SHP77 (cell line): ENCODE results near the gene XIRP2.

Experiments used
- DNase-seq, 2 experiments: peaks; one replicate each; lab custom pipeline; 2025; lab: John Stamatoyannopoulos, UW

Gene XIRP2

GRCh38 chr2:166888180-166888579 lies at the start of gene XIRP2:
TSS of gene XIRP2 (plus strand) at chr2:166888480. CDS start at chr2:166903483, 15,003 bp downstream.
- no peak for DNase-seq

GRCh38 chr2:166841152-166841551 lies 47.1 kb upstream of the XIRP2 start:
- DNase-seq: no peak

- DNase-seq: no peak
Measured at GRCh38 chr2:166841679-166842078, 46.6 kb upstream of the XIRP2 start.

- DNase-seq: no peak
Measured at GRCh38 chr2:166844111-166844510, 44.2 kb upstream of the XIRP2 start.

GRCh38 chr2:166862468-166863132 lies 25.7 kb upstream of the XIRP2 start:
- DNase-seq: peak; percentile 21 to 27

- DNase-seq: no peak
Measured at GRCh38 chr2:166867874-166868514, 20.3 kb upstream of the XIRP2 start.

GRCh38 chr2:166870346-166870745 lies 17.9 kb upstream of the XIRP2 start:
- DNase-seq: no peak

- DNase-seq: no peak
Measured at GRCh38 chr2:166881177-166881576, 7.1 kb upstream of the XIRP2 start.

- no peak for DNase-seq
Measured at GRCh38 chr2:166882851-166883250, 5.4 kb upstream of the XIRP2 start.

GRCh38 chr2:166891727-166892126 lies 3.4 kb downstream of the XIRP2 start:
- no peak for DNase-seq

- DNase-seq: no peak
Measured at GRCh38 chr2:166892397-166892796, 4.1 kb downstream of the XIRP2 start.

GRCh38 chr2:166895243-166895642 lies 7.0 kb downstream of the XIRP2 start:
- no peak for DNase-seq

GRCh38 chr2:166897666-166898065 lies 9.4 kb downstream of the XIRP2 start:
- no peak for DNase-seq

- no peak for DNase-seq
Measured at GRCh38 chr2:166899676-166900075, 11.4 kb downstream of the XIRP2 start.

- no peak for DNase-seq
Measured at GRCh38 chr2:166900700-166901099, 12.4 kb downstream of the XIRP2 start.

- no peak for DNase-seq
Measured at GRCh38 chr2:166901336-166901735, 13.1 kb downstream of the XIRP2 start.

GRCh38 chr2:166916987-166917386 lies 28.7 kb downstream of the XIRP2 start:
- no peak for DNase-seq

GRCh38 chr2:166917415-166917814 lies 29.1 kb downstream of the XIRP2 start:
- DNase-seq: no peak

GRCh38 chr2:166921261-166921896 lies 33.1 kb downstream of the XIRP2 start:
- DNase-seq: no peak

GRCh38 chr2:166924967-166925366 lies 36.7 kb downstream of the XIRP2 start:
- DNase-seq: no peak

GRCh38 chr2:166926657-166927056 lies 38.4 kb downstream of the XIRP2 start:
- DNase-seq: no peak

GRCh38 chr2:166932032-166932431 lies 43.8 kb downstream of the XIRP2 start:
- DNase-seq: no peak

- no peak for DNase-seq
Measured at GRCh38 chr2:166934817-166935216, 46.5 kb downstream of the XIRP2 start.
